Astrocyte of the cerebellum (primary cell): ENCODE results near the gene JOSD1.

Source experiments
- DNase-seq: peaks from one replicate; pipeline ENCODE4 v3.0.0-alpha.2; 2011; ENCODE audit warnings: low read depth
- H3K4me3 ChIP-seq: 2 replicates; pipeline ENCODE4 v1.5.1; 2011; ENCODE audit warnings: mild to moderate bottlenecking, low read depth, low read length, moderate library complexity
- in situ Hi-C: cut with HindIII; loops from 2 replicates; pipeline ENCODE4 v1.10.0; 2017; ENCODE audit warnings: low sequenced_read_pairs
- TF ChIP-seq, protein P1 (sequence below): IDR thresholded peaks from 2 replicates; pipeline ENCODE4 v1.5.1; 2012; ENCODE audit warnings: low read length, low read depth, moderate library complexity, mild to moderate bottlenecking; ENCODE audit errors: missing control alignments

Gene JOSD1

DNA sequence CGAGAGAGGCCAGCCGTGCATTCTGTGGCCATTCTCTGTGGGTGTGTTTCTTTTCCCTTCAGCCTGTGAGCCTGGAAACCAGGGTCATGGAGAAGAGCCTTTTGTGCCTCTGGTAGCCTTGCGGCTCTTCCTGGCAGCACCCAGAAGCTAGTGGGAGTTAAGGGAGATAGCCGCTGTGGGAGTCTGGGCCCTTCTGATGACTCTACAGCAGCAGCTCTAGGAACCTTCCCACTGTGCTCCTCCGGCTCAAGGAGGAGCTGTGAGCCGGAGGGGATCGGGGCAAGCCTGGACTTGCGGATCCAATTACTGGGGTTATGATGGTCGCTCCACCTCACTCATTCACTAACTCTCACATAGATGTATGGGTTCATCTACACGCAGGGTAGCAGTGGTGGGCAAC lies 15.5 kb upstream of the JOSD1 start:
- no peak for DNase-seq
- in situ Hi-C loops = no loop called here
- TF ChIP-seq, protein P1, sequence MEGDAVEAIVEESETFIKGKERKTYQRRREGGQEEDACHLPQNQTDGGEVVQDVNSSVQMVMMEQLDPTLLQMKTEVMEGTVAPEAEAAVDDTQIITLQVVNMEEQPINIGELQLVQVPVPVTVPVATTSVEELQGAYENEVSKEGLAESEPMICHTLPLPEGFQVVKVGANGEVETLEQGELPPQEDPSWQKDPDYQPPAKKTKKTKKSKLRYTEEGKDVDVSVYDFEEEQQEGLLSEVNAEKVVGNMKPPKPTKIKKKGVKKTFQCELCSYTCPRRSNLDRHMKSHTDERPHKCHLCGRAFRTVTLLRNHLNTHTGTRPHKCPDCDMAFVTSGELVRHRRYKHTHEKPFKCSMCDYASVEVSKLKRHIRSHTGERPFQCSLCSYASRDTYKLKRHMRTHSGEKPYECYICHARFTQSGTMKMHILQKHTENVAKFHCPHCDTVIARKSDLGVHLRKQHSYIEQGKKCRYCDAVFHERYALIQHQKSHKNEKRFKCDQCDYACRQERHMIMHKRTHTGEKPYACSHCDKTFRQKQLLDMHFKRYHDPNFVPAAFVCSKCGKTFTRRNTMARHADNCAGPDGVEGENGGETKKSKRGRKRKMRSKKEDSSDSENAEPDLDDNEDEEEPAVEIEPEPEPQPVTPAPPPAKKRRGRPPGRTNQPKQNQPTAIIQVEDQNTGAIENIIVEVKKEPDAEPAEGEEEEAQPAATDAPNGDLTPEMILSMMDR = no peak
- no peak overlapping the region for H3K4me3 ChIP-seq

DNA sequence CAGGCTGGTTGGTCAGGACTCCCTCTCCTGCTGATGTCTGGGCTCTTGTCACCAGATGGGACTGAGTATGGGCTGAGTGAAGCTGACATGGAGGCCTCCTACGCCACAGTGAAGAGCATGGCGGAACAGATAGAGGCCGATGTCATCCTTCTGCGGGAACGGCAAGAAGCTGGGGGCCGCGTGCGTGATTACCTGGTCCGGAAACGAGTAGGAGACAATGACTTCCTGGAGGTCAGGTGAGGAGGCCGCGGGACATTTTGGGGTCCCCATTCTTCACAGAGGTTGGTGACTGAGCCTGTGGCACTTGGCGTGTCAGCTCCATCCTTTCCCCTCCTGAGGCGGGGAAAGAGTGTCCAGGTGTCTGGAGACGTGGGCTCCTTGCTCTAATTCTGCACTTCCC lies 15.1 kb upstream of the JOSD1 start:
- in situ Hi-C loops = no loop called here
- H3K4me3 ChIP-seq = no peak overlapping the region
- TF ChIP-seq, protein P1 = no peak
- no peak for DNase-seq

DNA sequence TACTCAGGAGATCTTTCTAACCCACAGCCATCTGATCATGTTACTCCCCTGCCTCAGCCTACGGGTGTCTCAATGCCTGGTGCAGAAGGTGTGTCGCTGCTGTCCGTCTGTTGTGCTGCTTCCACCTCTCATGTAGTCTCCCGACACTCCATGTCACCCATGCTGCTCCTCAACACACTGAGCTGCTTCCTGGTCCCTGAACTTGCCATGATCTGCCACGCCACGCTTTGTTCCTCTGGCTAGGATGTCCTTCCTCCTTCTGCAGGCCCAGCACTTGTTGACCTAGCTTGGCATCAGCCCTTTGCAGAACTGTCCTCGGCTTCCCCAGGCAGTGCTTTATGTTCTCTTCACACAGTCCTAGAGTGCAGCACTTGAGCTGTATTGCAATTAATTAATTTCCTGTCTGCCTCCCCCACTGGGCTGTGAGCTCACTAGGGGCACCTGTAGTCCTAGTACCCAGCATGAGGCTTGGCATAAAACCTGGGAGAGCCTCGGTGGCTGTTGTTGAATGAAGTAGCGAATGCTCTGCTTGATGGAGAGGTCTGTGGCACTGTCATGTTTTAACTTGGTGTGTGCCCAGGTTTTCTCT lies 14.5 kb upstream of the JOSD1 start:
- H3K4me3 ChIP-seq = no peak overlapping the region
- TF ChIP-seq, protein P1 = no peak
- DNase-seq = no peak
- in situ Hi-C loops = no loop called here

DNA sequence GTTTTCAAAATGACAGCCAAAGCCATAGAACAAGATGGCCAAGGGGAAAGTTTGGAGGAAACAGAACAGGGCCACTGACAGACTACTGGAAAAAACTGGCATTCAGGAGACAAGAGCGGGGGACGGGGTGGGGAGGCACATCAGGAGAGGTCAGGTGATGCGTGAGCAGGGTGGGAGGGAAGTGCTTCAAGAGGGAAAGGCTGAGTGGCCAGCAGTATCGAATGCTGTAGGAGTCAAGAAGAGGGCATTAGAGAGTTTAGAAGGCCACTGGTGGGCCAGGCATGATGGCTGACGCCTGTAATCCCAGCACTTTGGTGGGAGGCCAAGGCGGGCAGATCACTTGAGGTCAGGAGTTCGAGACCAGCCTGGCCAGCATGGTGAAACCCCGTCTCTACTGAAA lies 13.2 kb upstream of the JOSD1 start:
- DNase-seq = no peak
- TF ChIP-seq, protein P1 = no peak
- H3K4me3 ChIP-seq = no peak overlapping the region
- in situ Hi-C loops = no loop called here

DNA sequence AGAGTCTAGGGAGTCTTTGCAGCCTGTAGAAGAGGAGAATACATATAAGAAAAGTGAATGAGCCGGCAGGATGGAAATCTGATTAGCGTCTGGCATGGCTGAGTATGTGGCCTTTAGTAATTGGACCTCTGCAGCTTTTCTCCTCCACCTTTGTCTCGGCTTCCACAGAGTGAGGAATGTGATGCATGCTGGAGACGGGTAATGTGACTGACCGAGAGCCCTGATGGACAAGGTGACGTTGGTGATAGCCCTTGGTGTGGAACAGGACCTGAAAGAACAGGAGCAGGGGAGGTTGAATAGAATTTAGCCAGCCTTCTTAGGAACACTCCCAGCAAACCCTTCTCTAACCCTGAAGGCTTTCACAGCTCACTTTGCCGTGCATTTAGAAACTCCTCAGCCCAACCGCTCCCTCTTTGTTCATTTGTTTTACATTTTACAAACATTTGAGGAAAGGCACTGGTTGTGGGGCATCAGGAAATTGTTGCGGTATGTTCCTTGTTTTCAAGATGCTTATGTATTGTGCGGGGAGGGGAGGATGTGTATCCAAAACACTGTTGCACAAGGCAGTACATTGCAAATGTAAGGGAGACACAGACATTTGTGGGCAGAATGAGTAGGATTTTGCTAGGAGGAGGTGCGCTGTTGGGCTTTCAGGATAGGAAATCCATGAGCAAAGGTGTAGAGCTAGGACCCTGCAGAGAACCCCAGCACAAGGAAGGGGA lies 11.9 kb upstream of the JOSD1 start:
- in situ Hi-C loops = no loop called here
- TF ChIP-seq, protein P1 = no peak
- no peak overlapping the region for H3K4me3 ChIP-seq
- DNase-seq = no peak

DNA sequence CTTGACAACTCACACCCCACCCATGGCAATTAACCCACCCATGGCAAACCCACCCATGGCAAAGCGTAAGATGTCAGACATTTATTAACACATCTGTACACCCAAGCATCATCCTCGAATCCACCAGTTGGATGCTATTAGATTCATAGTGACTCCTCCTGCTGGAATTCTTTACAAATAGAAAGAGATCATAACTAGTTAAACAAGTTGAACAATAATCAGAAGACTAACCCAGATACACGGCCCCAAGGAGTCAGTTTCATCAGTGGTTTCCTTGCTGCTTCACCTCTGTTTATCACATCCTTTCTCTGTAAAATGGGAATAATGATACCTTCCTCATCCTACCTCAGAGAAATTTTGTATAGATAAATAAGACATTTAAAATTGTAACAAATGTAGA lies 10.1 kb upstream of the JOSD1 start:
- no peak for DNase-seq
- TF ChIP-seq, protein P1 = no peak
- H3K4me3 ChIP-seq = no peak overlapping the region
- in situ Hi-C loops = no loop called here
